ENCODE data around the gene CXXC4.

CXXC4 gene

GRCh38 chr4:104424475-104424941, 70.2 kb downstream of the CXXC4 start:
- no peak for DNase-seq (ENCODE audit: extremely low read depth in 1 of 2, low read depth in 1 of 2)

GRCh38 chr4:104421566-104421965, 73.1 kb downstream of the CXXC4 start:
- DNase-seq (ENCODE audit: extremely low read depth in 1 of 2, low read depth in 1 of 2) = no peak

GRCh38 chr4:104420766-104421165, 73.9 kb downstream of the CXXC4 start:
- DNase-seq (ENCODE audit: extremely low read depth in 1 of 2, low read depth in 1 of 2) = no peak

Data from activated CD8-positive, alpha-beta memory T cell treated with anti-CD3 and anti-CD28 coated beads for 1 hour (primary cell).